HepG2 (cell line): ENCODE results near the gene WDCP. TPM values are rescaled to one million over a fixed set of nuclear protein-coding genes. Genes with fewer than 3 reads are reported as not detected.
"Not testable (repeated sequence)": the region's sequence is repeated elsewhere in the genome, so short reads cannot be mapped to it uniquely, and the experiment has no call there.

Source experiments
- ATAC-seq: fragments of 200-7000 bp; cut with Tn5 transposase; 3 replicates; pipeline ENCODE4 v1.9.1; 2020; ENCODE audit warnings: mild to moderate bottlenecking, moderate library complexity
- BruUV-seq: library from RNA; stranded (reverse); fragments of 400-500 nt; replicated peaks from 2 replicates; lab custom pipeline; 2021; lab: Mats Ljungman, UMichigan
- CTCF ChIA-PET: fragments of 300-600 bp; formaldehyde crosslinking; extraction: SDS; loops from one replicate; lab custom pipeline; 2021; ENCODE audit warnings: low total read pairs, inconsistent platforms, low intra/inter-chr PET ratio; lab: Yijun Ruan, JAX
- POLR2A ChIA-PET: fragments of 350-600 bp; sonication (Branson Sonifier 250); formaldehyde crosslinking; loops from one replicate; lab custom pipeline; 2020; ENCODE audit warnings: antibody characterized with exemption, inconsistent platforms; lab: Yijun Ruan, JAX
- DNase-seq: peaks from one replicate; pipeline ENCODE4 v3.0.0-alpha.2; 2015; ENCODE audit warnings: low spot score
- FAIRE-seq: peaks from 3 replicates; lab custom pipeline; 2011; peaks lifted over from hg19 to GRCh38; lab: Jason Lieb, UNC
- H2AFZ ChIP-seq: one replicate; pipeline ENCODE4 v1.6.1; 2011; ENCODE audit warnings: low read length, inconsistent platforms
- H3K27ac ChIP-seq: fragments of 300-600 bp; 3 replicates; pipeline ENCODE4 v1.8.0; 2011; ENCODE audit warnings: mixed run types, mild to moderate bottlenecking, mixed read lengths, low read length, inconsistent platforms; ENCODE audit not compliant: insufficient read depth; ENCODE audit errors: extremely low read length
- H3K27me3 ChIP-seq, 2 experiments: fragments of 200-600 bp in 1 of 2; 2 replicates in 1 of 2; 3 replicates in 1 of 2; pipeline versions ENCODE4 v1.6.0 to v1.8.0; 2011; ENCODE audit warnings: low read length in 2 of 2, mild to moderate bottlenecking in 2 of 2, moderate library complexity in 2 of 2, inconsistent platforms in 1 of 2; ENCODE audit not compliant: insufficient read depth in 2 of 2, control insufficient read depth in 1 of 2
- H3K36me3 ChIP-seq, 2 experiments: fragments of 200-600 bp in 1 of 2; replicated peaks in 1 of 2; 2 replicates in 1 of 2; 3 replicates in 1 of 2; pipeline versions ENCODE4 v1.5.1 to v1.8.0; 2011; ENCODE audit warnings: low read length in 2 of 2, inconsistent platforms in 1 of 2; ENCODE audit not compliant: insufficient read depth in 2 of 2, control insufficient read depth in 1 of 2
- H3K4me1 ChIP-seq: 2 replicates; pipeline ENCODE4 v1.5.1; 2012; ENCODE audit warnings: low read length, inconsistent platforms; ENCODE audit not compliant: insufficient read depth
- H3K4me2 ChIP-seq: 2 replicates; pipeline ENCODE4 v1.6.0; 2011; ENCODE audit warnings: low read depth, low read length, inconsistent platforms
- H3K4me3 ChIP-seq, 3 experiments: fragments of 200-600 bp in 1 of 3; sonication (generic), shearing (Covaris generic) in 1 of 3; replicated peaks in 1 of 3; 2 replicates each; pipeline ENCODE4 v1.5.1; 2011 to 2016; ENCODE audit warnings: low read length in 3 of 3, inconsistent platforms in 2 of 3, low read depth in 2 of 3, mild to moderate bottlenecking in 2 of 3, control low read depth in 1 of 3, mixed read lengths in 1 of 3; ENCODE audit not compliant: insufficient read depth in 1 of 3
- H3K79me2 ChIP-seq: one replicate; pipeline ENCODE4 v1.6.1; 2011; ENCODE audit warnings: low read length, inconsistent platforms; ENCODE audit not compliant: insufficient read depth
- H3K9ac ChIP-seq: 2 replicates; pipeline ENCODE4 v1.6.0; 2011; ENCODE audit warnings: mild to moderate bottlenecking, low read depth, low read length, inconsistent platforms; ENCODE audit not compliant: insufficient read depth
- H3K9me3 ChIP-seq: 2 replicates; pipeline ENCODE4 v1.5.1; 2012; ENCODE audit warnings: mild to moderate bottlenecking, low read length
- H4K20me1 ChIP-seq: 2 replicates; pipeline ENCODE4 v1.6.0; 2011; ENCODE audit warnings: inconsistent platforms, mild to moderate bottlenecking, low read length, moderate library complexity; ENCODE audit not compliant: insufficient read depth
- GABPA ChIP-seq, 2 experiments: IDR thresholded peaks; 2 replicates each; pipeline ENCODE4 v1.6.1; 2011 to 2016; ENCODE audit warnings: low read depth in 2 of 2, low read length in 1 of 2, missing biosample characterization in 1 of 2, missing genetic modification characterization in 1 of 2
- IKZF1 ChIP-seq: fragments of 450-650 bp; IDR thresholded peaks from 2 replicates; pipeline ENCODE4 v1.7.1; 2016
- NFKB2 ChIP-seq: sonication (generic); formaldehyde crosslinking; IDR thresholded peaks from 2 replicates; pipeline ENCODE4 v1.4.0; 2020; ENCODE audit warnings: missing genetic modification reagents, borderline replicate concordance
- NONO ChIP-seq, 2 experiments: fragments of 450-650 bp in 1 of 2; sonication (generic) in 1 of 2; formaldehyde crosslinking in 1 of 2; IDR thresholded peaks in 1 of 2; conservative IDR thresholded peaks in 1 of 2; 2 replicates each; pipeline versions ENCODE4 v1.6.1 to v1.8.0; 2017 to 2022; ENCODE audit warnings: mild to moderate bottlenecking in 1 of 2, missing genetic modification reagents in 1 of 2, moderate library complexity in 1 of 2
- PPARG ChIP-seq: conservative IDR thresholded peaks from 2 replicates; pipeline ENCODE4 v1.6.1; 2016; ENCODE audit warnings: missing biosample characterization, missing genetic modification reagents
- RARA ChIP-seq: IDR thresholded peaks from 2 replicates; pipeline ENCODE4 v1.6.1; 2016; ENCODE audit warnings: missing genetic modification reagents, missing compliant biosample characterization
- SOX13 ChIP-seq, 3 experiments: fragments of 450-650 bp in 1 of 3; sonication (generic) in 1 of 3; formaldehyde crosslinking in 1 of 3; IDR thresholded peaks in 2 of 3; conservative IDR thresholded peaks in 1 of 3; 2 replicates each; pipeline versions ENCODE4 v1.5.0 to v1.6.1; 2016 to 2020; ENCODE audit warnings: antibody characterized with exemption in 1 of 3, mild to moderate bottlenecking in 1 of 3, missing compliant biosample characterization in 1 of 3, missing genetic modification reagents in 1 of 3, moderate library complexity in 1 of 3
- TMF1 ChIP-seq: sonication (generic); formaldehyde crosslinking; IDR thresholded peaks from 2 replicates; pipeline ENCODE4 v1.8.1; 2022; ENCODE audit warnings: low read depth, missing genetic modification reagents
- ZIK1 ChIP-seq: sonication (generic); formaldehyde crosslinking; IDR thresholded peaks from 2 replicates; pipeline ENCODE4 v1.5.0; 2020; ENCODE audit warnings: mild to moderate bottlenecking, low read depth, missing genetic modification reagents, borderline replicate concordance
- ZNF678 ChIP-seq: sonication (generic); formaldehyde crosslinking; IDR thresholded peaks from 2 replicates; pipeline ENCODE4 v1.4.0; 2020; ENCODE audit warnings: mild to moderate bottlenecking, missing genetic modification reagents
- WGBS: methylation state at CpG from one replicate; pipeline ENCODE4 v1.1.6; 2017; ENCODE audit warnings: low lambda C conversion rate; 5-methylcytosine and 5-hydroxymethylcytosine counted together
- in situ Hi-C: cut with HindIII; loops from 2 replicates; pipeline ENCODE4 v1.10.0; 2017; ENCODE audit warnings: low pct_unique_long_range_greater_than_20kb; ENCODE audit not compliant: extremely low pct_ligation_motif_present
- intact Hi-C: fragments of 100-400 bp; cut with micrococcal nuclease; formaldehyde crosslinking; loops from one replicate; pipeline ENCODE4 v1.10.0; 2022; ENCODE audit not compliant: unreplicated experiment
- polyA plus RNA-seq, 8 experiments: library from polyadenylated mRNA; depleted of rRNA in 3 of 8; stranded (reverse) in 7 of 8; unstranded in 1 of 8; fragments of >200 nt; fragmentation: Illumina TruSeq in 4 of 8; extraction: Trizol in 4 of 8; gene quantifications; 2 replicates each; pipeline versions ENCODE4 v1.2.1 to v1.2.3, GENCODE V29; 2011 to 2016; ENCODE audit warnings: low read depth in 4 of 8, missing spikeins in 1 of 8, mixed read lengths in 1 of 8; ENCODE audit not compliant: insufficient read depth in 1 of 8
- total RNA-seq, 5 experiments: library from RNA; depleted of rRNA; stranded (reverse); fragments of >200 nt; fragmentation: Illumina TruSeq; extraction: Trizol; gene quantifications; 2 replicates each; pipeline ENCODE4 v1.2.3, GENCODE V29; 2016; ENCODE audit warnings: low read depth in 1 of 5
- TF ChIP-seq, protein P1 (sequence below), 2 experiments: fragments of 450-650 bp in 1 of 2; sonication (generic) in 1 of 2; formaldehyde crosslinking; IDR thresholded peaks; 2 replicates each; pipeline versions ENCODE4 v1.5.0 to v1.8.0; 2020 to 2022; ENCODE audit warnings: mild to moderate bottlenecking in 1 of 2, missing genetic modification reagents in 1 of 2
- TF ChIP-seq, protein P2 (sequence below): sonication (generic); formaldehyde crosslinking; IDR thresholded peaks from 2 replicates; pipeline ENCODE4 v1.4.0; 2020; ENCODE audit warnings: missing genetic modification reagents, low read depth, mild to moderate bottlenecking, borderline replicate concordance

The WDCP gene
- total and polyA plus RNA-seq, 2 of the 13 experiments (the other 11 are each of a cell fraction or from before 2014, with no cell fraction given) = 17.4 to 22.6 TPM

DNA sequence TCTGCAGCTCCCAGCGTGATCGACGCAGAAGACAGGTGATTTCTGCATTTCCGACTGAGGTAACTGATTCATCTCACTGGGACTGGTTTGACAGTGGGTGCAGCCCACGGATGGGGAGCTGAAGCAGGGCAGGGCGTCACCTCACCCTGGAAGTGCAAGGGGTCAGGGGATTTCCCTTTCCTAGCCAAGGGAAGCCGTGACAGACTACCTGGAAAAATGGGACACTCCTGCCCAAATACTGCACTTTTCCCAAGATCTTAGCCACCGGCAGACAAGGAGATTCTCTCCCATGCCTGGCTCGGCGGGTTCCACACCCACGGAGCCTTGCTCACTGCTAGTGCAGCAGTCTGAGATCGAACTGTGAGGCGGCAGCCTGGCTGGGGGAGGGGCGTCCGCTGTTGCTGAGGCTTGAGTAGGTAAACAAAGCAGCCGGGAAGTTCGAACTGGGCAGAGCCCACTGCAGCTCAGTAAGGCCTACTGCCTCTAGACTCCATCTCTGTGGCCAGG lies 48.0 kb upstream of the WDCP start (continued):
- TF ChIP-seq NFKB2 = peak; percentile 47; the same call in 1 of the 2 replicates
- not testable (repeated sequence) for TF ChIP-seq GABPA (IDR thresholded peaks at IDR 0.05; ENCODE audit: low read depth, low read length); NONO (IDR thresholded peaks at IDR 0.05)
- 0 out of 2 replicates have a peak, but pooled peaks have one; percentile 13 for TF ChIP-seq GABPA (CRISPR knock-in tag; IDR thresholded peaks at IDR 0.05; ENCODE audit: low read depth)
- 0 out of 2 replicates have a peak, but pooled peaks have one; percentile 29 for TF ChIP-seq NONO (CRISPR knock-in tag; conservative IDR thresholded peaks at IDR 0.05)
- TF ChIP-seq ZIK1 = 0 out of 2 replicates have a peak, but pooled peaks have one; percentile 42
- TF ChIP-seq, all 625 proteins: peak for 78; not testable (repeated sequence) for 547

DNA sequence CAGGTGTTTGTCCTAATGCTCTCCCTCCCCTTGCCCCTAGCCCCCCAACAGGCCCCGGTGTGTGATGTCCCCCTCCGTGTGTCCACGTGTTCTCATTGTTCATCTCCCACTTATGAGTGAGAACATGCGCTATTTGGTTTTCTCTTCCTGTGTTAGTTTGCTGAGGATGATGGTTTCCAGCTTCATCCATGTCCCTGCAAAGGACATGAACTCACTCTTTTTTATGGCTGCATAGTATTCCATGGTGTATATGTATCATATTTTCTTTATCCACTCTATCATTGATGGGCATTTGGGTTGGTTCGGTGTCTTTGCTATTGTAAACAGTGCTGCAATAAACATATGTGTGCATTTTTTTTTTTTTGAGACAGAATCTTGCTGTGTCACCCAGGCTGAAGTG lies 46.1 kb upstream of the WDCP start:
- ATAC-seq, in situ Hi-C loops, BruUV-seq, H3K36me3 ChIP-seq, CTCF ChIA-PET, H3K79me2 ChIP-seq, POLR2A ChIA-PET, FAIRE-seq, H3K4me3 ChIP-seq, DNase-seq, H3K4me2 ChIP-seq, H2AFZ ChIP-seq, H3K9ac ChIP-seq, H3K27ac ChIP-seq, H3K9me3 ChIP-seq, intact Hi-C loops, H4K20me1 ChIP-seq, H3K27me3 ChIP-seq: not testable (repeated sequence)
- H3K4me1 ChIP-seq = peaks cover 26% of the 10 kb centered on the region
- 90% methylated on average over 5 of the region's 5 CpGs for WGBS

- H3K27me3 ChIP-seq = no peaks in the 10 kb centered on the region; a peak in 1 of 5 replicates
- no peak overlapping the region for H3K4me3 ChIP-seq
- no peak for ATAC-seq
- H3K79me2 ChIP-seq = no peaks in the 10 kb centered on the region
- CTCF ChIA-PET = no interaction called here
- no peaks in the 10 kb centered on the region for H4K20me1 ChIP-seq
- intact Hi-C loops = no loop called here
- POLR2A ChIA-PET = no interaction called here
- peaks cover 18% of the 10 kb centered on the region for H3K4me1 ChIP-seq
- in situ Hi-C loops = loop anchor here (10.0 kb wide), 1 partner anchor 76 kb away; no protein-coding TSS in a partner anchor
- DNase-seq = no peak
- no TSS peak for BruUV-seq
- no peaks in the 10 kb centered on the region for H3K36me3 ChIP-seq
- H3K27ac ChIP-seq = no peak overlapping the region
- FAIRE-seq = no peak
- H2AFZ ChIP-seq = no peak overlapping the region
- H3K9me3 ChIP-seq = no peaks in the 10 kb centered on the region
- 13% methylated on average over 2 of the region's 2 CpGs for WGBS
- H3K4me2 ChIP-seq = no peak overlapping the region
- no peak overlapping the region for H3K9ac ChIP-seq
- TF ChIP-seq TMF1 (no peak), ZNF678 (CRISPR knock-in tag) (no peak), IKZF1 (no peak), PPARG (CRISPR knock-in tag) (no peak), RARA (CRISPR knock-in tag) (peak; percentile 48; the same call in 1 of the 2 replicates), SOX13 (IDR thresholded peaks at IDR 0.05) (no peak), SOX13 (CRISPR knock-in tag; conservative IDR thresholded peaks at IDR 0.05 in 1 of 2, IDR thresholded peaks at IDR 0.05 in 1 of 2) (no peak)
- TF ChIP-seq, protein P1, sequence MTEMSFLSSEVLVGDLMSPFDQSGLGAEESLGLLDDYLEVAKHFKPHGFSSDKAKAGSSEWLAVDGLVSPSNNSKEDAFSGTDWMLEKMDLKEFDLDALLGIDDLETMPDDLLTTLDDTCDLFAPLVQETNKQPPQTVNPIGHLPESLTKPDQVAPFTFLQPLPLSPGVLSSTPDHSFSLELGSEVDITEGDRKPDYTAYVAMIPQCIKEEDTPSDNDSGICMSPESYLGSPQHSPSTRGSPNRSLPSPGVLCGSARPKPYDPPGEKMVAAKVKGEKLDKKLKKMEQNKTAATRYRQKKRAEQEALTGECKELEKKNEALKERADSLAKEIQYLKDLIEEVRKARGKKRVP (CRISPR knock-in tag; IDR thresholded peaks at IDR 0.05) = 0 out of 4 replicates have a peak, but pooled peaks of 1 of the 2 experiments have one; percentile 56
- TF ChIP-seq, protein P2, sequence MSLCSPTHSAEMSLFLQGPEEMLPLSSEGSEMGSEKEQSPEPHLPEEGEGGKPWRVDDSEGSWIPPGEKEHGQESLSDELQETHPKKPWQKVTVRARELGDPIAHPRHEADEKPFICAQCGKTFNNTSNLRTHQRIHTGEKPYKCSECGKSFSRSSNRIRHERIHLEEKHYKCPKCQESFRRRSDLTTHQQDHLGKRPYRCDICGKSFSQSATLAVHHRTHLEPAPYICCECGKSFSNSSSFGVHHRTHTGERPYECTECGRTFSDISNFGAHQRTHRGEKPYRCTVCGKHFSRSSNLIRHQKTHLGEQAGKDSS (CRISPR knock-in tag) = no peak
These were observed 41.7 kb upstream of the WDCP start for GRCh38 chr2:24088821-24089359.
